K562 (cell line): ENCODE data around the gene LEMD1. TPM values are rescaled to one million over a fixed set of nuclear protein-coding genes. Genes with fewer than 3 reads are reported as not detected.

Source experiments
- BDP1 ChIP-seq: IDR thresholded peaks from 3 replicates; pipeline ENCODE4 v1.6.1; 2011; ENCODE audit not compliant: insufficient read length, insufficient read depth
- EP400 ChIP-seq: fragments of 450-650 bp; IDR thresholded peaks from 2 replicates; pipeline ENCODE4 v1.6.1; 2017; ENCODE audit warnings: antibody characterized with exemption, mild to moderate bottlenecking, moderate library complexity
- FOXA3 ChIP-seq, 2 experiments: fragments of 450-650 bp in 1 of 2; sonication (generic) in 1 of 2; formaldehyde crosslinking; IDR thresholded peaks in 1 of 2; conservative IDR thresholded peaks in 1 of 2; 2 replicates each; pipeline versions ENCODE4 v1.4.0 to v1.8.0; 2020 to 2022; ENCODE audit warnings: mild to moderate bottlenecking in 2 of 2, missing genetic modification reagents in 1 of 2
- HIVEP1 ChIP-seq: fragments of 250-450 bp; sonication (Bioruptor Pico); IDR thresholded peaks from 2 replicates; pipeline ENCODE4 v1.4.0; 2020; ENCODE audit warnings: mild to moderate bottlenecking
- PTTG1 ChIP-seq: fragments of 450-650 bp; IDR thresholded peaks from 2 replicates; pipeline ENCODE4 v1.6.1; 2016; ENCODE audit warnings: low read depth, mild to moderate bottlenecking, missing genetic modification characterization, missing compliant biosample characterization
- TGIF2 ChIP-seq: sonication (generic); formaldehyde crosslinking; IDR thresholded peaks from 2 replicates; pipeline ENCODE4 v1.8.1; 2022; ENCODE audit warnings: mild to moderate bottlenecking, missing genetic modification reagents, moderate library complexity
- XRCC5 ChIP-seq: fragments of 200-400 bp; formaldehyde crosslinking; IDR thresholded peaks from 2 replicates; pipeline ENCODE4 v1.6.1; 2017; ENCODE audit warnings: low read depth, mild to moderate bottlenecking, low read length
- ZBTB8A ChIP-seq: fragments of 450-650 bp; IDR thresholded peaks from 2 replicates; pipeline ENCODE4 v1.6.1; 2018; ENCODE audit warnings: mild to moderate bottlenecking, moderate library complexity; ENCODE audit not compliant: partially characterized antibody
- ZNF184 ChIP-seq: sonication (generic); formaldehyde crosslinking; IDR thresholded peaks from 2 replicates; pipeline ENCODE4 v1.5.0; 2020; ENCODE audit warnings: missing genetic modification reagents
- polyA plus RNA-seq, 8 experiments: library from polyadenylated mRNA; depleted of rRNA in 4 of 8; stranded (reverse) in 5 of 8; unstranded in 3 of 8; fragments of >200 nt; fragmentation: Nextera tagmentation in 2 of 8; fragmentation: Illumina TruSeq in 1 of 8; extraction: Ambion mirVana in 2 of 8; extraction: Trizol in 1 of 8; gene quantifications; 2 replicates each; pipeline versions ENCODE4 v1.2.1 to v1.2.3, GENCODE V29; 2011 to 2014; ENCODE audit warnings: inconsistent platforms in 1 of 8, missing spikeins in 1 of 8
- total RNA-seq, 7 experiments: library from RNA; depleted of rRNA in 6 of 7; stranded (reverse); fragments of >200 nt in 6 of 7; fragmentation: Illumina TruSeq in 2 of 7; extraction: Trizol in 2 of 7; gene quantifications; 2 replicates each; pipeline versions ENCODE4 v1.2.1 to v1.2.3, GENCODE V29; 2011 to 2021; ENCODE audit warnings: low replicate concordance in 1 of 7
- TF ChIP-seq, protein P1 (sequence below): fragments of 250-450 bp; sonication (Bioruptor Pico); IDR thresholded peaks from 2 replicates; pipeline ENCODE4 v1.9.0; 2021; ENCODE audit warnings: mild to moderate bottlenecking, inconsistent platforms

LEMD1 gene
- total and polyA plus RNA-seq, 9 of the 15 experiments (the other 6 are each of a cell fraction or from before 2014, with no cell fraction given), result 0.11 to 2.4 (median 0.57) TPM; not detected in 1

DNA sequence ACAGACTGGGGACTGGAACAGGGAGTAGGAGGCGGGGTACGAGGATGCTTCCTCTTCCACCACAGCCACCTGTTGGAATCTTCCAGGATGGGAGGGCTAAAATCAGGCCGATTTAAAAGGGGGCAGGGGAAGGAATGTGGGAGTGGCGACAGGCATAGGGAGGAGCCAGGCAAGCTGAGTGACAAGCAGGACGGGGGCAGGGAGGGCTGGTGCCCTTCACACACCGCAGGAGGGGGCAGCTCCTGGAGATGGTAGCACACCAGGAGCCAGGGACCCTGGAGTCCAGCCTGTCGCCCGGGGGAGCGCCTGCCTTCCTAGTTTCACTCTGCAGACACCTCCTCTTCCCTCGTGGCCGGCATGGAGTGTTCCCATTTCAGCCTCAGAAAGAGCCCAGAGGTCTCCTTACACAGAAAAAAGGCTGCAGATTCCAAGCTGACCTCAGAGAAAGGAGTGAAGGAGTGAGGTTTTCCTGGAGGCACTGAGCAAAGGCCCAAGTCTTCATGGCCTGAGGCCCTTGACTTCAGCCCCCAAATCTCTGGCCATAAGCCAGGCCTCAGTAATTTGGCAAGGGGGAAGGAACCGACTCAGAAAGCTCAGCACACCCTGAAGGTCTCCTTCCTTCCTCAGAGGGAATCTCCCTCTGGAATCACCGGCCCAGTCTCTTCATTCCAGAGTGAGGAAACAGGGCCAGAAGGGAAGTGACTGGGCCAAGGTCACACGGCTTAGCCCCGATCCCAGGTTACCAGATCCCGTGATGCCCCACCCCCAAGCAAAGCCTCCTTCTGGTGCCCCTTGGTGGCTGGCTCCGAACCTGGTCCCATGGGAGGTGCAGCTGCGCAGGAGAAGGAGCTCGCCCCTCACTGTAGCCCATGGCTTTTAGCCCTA lies 25.8 kb upstream of the LEMD1 start (continued):
- TF ChIP-seq ZNF184 (CRISPR knock-in tag), result no peak
- no peak for TF ChIP-seq BDP1
- no peak for TF ChIP-seq XRCC5
- no peak for TF ChIP-seq ZBTB8A
- TF ChIP-seq HIVEP1, result no peak
- no peak for TF ChIP-seq FOXA3 (CRISPR knock-in tag; conservative IDR thresholded peaks at IDR 0.05 in 1 of 2, IDR thresholded peaks at IDR 0.05 in 1 of 2)
- no peak for TF ChIP-seq EP400
- TF ChIP-seq, protein P1, sequence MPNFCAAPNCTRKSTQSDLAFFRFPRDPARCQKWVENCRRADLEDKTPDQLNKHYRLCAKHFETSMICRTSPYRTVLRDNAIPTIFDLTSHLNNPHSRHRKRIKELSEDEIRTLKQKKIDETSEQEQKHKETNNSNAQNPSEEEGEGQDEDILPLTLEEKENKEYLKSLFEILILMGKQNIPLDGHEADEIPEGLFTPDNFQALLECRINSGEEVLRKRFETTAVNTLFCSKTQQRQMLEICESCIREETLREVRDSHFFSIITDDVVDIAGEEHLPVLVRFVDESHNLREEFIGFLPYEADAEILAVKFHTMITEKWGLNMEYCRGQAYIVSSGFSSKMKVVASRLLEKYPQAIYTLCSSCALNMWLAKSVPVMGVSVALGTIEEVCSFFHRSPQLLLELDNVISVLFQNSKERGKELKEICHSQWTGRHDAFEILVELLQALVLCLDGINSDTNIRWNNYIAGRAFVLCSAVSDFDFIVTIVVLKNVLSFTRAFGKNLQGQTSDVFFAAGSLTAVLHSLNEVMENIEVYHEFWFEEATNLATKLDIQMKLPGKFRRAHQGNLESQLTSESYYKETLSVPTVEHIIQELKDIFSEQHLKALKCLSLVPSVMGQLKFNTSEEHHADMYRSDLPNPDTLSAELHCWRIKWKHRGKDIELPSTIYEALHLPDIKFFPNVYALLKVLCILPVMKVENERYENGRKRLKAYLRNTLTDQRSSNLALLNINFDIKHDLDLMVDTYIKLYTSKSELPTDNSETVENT (CRISPR knock-in tag), result no peak
- TF ChIP-seq TGIF2 (CRISPR knock-in tag), result no peak
- TF ChIP-seq PTTG1, result no peak
